Measurements from ENCODE around the gene AOAH.

DNA sequence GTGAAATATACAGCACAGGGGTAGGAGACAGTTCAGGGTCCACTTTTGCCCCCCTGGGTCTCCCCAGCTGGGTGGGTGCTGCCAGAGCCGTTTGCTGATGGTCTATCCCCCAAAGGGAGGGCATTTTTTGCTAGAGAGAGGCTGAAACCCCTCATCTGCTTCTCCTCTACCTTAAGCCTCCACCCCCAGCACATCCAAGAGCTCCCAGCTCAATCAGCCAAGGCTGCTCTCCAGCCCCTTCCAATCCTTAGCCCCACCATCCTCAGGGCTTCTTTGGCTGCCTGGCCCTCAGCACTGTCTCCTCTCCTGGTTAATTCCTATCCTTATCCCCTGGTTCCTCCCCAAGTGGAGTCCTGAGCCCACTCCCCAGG, 153.1 kb downstream of the AOAH start:
- TF ChIP-seq, protein P1, sequence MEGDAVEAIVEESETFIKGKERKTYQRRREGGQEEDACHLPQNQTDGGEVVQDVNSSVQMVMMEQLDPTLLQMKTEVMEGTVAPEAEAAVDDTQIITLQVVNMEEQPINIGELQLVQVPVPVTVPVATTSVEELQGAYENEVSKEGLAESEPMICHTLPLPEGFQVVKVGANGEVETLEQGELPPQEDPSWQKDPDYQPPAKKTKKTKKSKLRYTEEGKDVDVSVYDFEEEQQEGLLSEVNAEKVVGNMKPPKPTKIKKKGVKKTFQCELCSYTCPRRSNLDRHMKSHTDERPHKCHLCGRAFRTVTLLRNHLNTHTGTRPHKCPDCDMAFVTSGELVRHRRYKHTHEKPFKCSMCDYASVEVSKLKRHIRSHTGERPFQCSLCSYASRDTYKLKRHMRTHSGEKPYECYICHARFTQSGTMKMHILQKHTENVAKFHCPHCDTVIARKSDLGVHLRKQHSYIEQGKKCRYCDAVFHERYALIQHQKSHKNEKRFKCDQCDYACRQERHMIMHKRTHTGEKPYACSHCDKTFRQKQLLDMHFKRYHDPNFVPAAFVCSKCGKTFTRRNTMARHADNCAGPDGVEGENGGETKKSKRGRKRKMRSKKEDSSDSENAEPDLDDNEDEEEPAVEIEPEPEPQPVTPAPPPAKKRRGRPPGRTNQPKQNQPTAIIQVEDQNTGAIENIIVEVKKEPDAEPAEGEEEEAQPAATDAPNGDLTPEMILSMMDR (IDR thresholded peaks at IDR 0.05 in 4 of 5, conservative IDR thresholded peaks at IDR 0.05 in 1 of 5) = no peak
- TF ChIP-seq POLR2A (IDR thresholded peaks at IDR 0.05) = no peak
